Activated CD8-positive, alpha-beta memory T cell treated with anti-CD3 and anti-CD28 coated beads, Interleukin-2, amount 50 U/mL, for 4 hours (primary cell): ENCODE results near the gene LIMA1.

Experiments used
- DNase-seq: peaks from one replicate; pipeline ENCODE4 v3.0.0-alpha.2; 2020

The LIMA1 gene

GRCh38 chr12:50214018-50214417 is 69.3 kb downstream of the LIMA1 start:
- DNase-seq, result no peak

DNA sequence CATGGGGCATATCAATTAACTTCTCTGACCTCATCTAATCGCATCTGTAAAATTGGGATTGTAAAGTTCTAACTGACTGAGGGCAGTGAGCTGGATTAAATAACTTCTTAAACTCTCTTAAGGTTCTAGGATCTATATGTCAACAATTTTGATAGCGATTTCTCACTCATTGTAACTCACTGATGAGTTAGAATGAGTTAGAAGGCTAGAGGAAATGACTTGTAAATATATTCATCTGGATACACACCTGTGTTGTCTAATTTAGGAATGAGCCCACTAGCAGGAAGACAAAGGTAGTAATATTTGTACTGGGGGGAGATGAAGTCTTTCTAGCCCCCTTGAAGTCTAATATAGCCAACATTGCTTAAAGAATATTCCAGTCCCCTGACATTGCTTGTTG is 69.9 kb downstream of the LIMA1 start:
- DNase-seq, result no peak

DNA sequence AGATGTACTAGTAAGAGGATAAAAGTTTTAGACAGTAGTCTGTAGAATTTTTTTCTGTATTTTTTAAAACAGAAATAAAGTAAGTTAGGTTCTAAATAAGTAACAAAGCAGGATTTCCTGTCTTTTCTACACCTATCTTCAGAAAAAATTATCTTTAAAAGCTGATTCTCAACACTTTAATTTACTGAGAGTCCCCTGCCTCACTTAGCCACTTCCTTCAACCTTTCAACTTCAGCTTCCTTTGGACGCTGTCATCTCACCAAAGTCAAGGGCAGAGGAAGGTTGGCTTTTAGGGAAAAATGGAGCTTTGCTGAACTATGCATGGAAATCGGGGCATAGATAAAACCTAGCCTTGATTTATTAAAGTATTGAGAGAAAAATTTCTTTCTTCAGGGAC is 71.3 kb downstream of the LIMA1 start:
- DNase-seq, result no peak

DNA sequence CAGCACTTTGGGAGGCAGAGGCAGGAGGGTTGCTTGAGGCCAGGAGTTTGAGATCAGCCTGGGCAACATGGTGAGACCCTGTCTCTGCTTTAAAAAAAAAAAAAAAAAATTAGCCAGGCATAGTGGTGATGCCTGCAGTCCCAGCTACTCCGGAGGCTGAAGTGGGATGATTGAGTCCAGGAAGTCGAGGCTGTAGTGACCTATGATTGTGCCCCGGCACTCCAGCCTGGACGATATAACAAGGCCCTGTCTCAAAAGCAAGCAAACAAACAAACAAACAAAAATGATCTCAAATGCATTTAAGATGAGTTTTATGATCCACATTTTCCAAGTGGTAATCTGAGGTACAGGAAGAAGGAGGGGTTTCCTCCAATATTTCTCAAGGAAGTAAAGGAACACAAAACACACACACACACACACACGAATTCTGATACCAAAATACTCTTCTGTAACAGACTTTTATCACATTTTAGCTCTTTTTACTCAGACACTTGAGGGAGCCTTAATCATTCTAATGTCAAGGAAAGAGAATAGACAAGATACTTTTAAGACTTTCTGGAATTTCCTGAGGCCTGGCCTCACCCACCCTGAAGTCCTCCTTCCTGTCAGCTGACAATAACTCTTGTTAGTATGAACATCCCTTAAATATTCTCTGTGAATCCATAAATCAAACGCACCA is 71.8 kb downstream of the LIMA1 start:
- no peak for DNase-seq

- DNase-seq, result no peak
These were observed 75.9 kb downstream of the LIMA1 start for GRCh38 chr12:50207424-50207823.

GRCh38 chr12:50205648-50206047 is 77.7 kb downstream of the LIMA1 start:
- no peak for DNase-seq

DNA sequence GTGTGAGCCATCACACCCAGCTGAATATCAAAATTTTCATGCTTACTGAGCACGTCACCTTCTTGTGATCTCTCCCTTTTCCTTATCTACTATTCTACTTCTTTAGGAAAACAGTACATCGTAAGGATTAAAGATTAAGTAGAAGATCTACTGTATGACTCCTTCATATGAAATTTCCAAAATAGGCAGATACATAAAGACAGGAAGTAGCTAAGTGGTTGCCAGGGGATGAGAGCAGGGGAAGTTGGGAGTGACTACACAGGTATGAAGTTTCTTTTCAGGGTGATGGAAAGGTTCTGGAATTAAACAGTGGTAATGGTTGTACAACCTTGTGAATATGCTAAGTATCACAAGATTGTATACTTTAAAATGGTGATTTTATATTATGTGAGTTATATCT is 79.6 kb downstream of the LIMA1 start:
- DNase-seq, result no peak

DNA sequence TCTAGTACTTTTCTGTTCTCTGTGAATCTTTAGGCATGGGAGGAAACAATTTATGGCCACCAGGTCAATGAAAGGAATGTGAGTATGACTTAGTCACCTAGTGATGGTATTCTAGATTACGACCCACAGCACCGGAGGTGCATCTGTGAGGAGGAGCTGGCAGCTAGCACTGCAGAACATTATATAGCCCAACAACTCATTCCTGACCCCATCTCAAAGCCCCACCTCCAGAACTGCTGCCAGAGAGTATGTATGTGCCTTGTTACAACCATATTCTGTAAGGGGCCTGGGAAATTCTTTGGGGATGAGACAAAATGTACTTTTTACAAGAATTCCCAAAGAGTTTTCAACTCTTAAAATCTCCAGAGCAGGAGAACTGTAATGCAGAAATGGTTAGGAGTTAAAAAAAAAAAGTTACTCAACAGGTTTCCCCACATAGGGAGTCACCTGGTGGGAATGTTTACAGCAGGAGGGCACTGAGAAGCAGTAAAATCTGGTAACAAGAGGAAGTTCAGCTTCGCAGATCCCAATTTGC is 81.3 kb downstream of the LIMA1 start:
- DNase-seq, result no peak

DNA sequence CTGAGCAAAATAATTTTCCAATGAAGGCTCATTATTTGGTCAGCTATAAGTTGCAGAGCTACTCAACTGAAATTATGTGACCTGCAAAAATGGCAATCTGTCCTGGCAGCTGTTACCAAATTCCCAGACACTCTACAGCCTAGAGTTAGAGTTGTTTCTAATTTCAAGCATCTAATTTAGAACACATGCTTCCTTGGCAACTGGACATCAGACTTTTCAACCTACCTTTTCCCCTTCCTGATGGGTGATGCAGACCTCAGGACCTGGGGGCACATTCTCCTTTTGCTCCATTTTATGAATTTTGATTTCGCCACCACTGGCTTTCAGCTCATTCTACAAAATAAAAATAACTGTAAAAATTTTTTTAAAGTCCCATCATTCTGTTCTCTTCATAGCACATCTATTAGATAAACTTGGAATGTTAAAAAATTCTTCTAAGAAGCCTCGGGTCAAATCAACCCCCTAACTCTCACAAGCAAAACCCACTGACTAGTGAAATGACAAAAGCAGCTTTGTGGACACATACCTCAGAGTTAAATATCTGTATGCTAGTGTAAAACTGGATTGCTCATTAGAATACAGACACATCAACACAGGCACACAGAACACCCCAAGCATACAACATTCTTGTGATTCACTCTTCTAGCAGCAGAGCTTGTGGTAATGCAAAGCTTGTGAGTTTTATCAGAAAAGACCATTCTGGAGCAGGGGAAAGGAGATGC is 82.6 kb downstream of the LIMA1 start:
- no peak for DNase-seq

DNA sequence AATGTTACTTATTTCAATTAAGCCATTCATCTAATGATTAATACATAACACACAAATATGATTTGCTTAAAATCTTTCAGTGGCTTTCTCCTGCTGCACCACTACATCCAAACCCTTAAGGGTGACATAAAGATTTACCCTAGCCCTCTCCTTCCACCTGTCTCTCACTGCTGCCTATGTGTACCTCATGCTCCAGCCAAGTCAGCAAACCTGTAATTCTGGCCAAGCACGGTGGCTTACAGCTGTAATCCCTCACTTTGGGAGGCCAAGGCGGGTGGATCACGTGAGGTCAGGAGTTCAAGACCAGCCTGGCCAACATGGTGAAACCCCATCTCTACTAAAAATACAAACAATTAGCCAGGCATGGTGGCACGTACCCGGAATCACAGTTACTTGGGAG is 84.5 kb downstream of the LIMA1 start:
- no peak for DNase-seq

DNA sequence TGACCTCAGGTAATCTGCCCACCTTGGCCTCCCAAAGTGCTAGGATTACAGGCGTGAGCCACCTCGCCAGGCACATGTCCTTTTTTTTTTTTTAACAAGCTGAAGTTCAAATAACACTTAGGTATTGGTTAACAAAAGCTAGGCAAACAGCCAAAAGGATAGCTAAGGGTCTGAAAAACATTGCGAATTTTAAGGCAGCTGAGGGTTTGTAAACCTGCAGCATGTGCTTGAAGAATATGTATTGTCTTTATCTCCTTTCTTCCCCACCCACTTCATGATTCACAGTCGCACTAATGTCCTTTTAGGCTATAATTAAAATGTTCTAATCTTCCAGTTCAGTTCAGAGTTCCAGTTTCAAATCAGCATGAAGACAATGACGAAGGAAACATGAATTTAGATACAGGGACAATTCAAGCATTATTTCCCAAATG is 86.0 kb downstream of the LIMA1 start:
- DNase-seq, result no peak

DNA sequence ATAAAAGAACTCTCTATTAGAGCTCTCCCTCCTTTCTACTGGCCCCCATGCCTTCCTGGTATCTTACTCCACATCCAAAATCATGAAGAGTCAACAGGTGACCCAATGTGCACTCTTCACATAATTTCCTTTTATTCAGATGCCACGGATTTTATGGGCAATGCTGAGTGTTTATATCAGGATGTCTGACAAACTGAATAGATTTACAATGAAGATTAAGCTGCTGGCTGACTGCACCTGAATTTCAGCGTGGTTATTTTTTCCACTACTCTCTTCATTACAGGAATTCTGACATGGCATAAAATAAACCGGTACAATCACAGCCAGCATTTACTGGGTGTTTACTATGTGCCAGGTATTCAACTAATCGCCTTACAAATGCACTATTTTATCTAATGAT is 86.8 kb downstream of the LIMA1 start:
- no peak for DNase-seq

DNA sequence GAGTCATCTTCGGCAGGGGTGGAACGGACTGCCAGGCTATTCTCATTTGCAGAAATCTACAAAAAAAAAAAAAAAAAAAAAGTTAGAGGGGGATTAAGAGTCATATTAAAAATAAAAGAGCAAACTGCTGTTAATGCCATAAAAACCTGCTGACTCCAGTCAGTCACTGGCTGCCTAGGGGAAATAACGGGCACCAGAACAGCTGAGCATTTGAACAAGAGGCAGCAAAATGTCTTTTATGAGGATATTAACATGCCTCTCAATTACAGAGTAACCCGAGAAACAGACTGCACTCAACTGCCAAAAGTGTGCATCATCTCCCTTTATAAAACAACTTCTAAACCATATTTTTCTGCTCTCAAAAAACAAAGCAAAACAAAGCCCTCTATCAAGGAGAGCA is 87.5 kb downstream of the LIMA1 start:
- no peak for DNase-seq

DNA sequence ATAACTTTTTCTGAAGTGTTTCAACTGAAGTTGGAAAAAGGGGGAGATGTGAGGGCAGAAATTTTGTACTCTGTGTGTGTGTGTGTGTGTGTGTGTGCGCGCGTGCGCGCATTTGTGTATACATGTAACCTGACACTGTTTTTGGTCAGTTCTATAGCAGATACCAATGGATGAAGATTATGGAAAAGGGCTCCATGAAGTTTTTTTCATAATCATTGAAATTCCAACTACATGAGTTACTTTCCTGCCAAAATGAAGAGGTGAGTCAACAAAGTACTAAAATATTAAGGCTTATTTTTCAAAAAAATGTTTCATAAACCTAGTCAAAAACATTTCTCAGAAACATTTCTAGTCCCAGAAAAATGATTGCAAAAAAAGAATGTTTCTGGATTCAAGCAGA is 90.4 kb downstream of the LIMA1 start:
- DNase-seq, result no peak

DNA sequence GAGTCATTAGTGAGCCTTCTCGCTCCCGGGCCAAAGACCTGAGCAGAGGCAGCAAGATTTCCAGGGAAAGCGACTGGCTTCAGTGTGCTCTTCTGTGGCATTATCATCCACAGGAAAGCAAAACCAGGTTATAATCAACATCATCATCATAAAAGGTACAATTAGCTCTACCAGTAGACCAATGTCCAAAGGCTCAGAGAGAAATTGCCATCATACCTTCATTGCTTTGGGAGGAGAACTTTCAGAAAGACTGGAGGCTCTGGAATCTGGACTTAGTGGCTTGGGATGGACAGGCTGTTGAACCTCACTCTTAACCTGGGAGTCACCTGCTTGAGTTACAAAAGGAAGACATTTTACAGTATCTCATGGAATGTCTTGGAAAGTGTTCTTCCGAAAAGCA is 91.1 kb downstream of the LIMA1 start:
- no peak for DNase-seq

DNA sequence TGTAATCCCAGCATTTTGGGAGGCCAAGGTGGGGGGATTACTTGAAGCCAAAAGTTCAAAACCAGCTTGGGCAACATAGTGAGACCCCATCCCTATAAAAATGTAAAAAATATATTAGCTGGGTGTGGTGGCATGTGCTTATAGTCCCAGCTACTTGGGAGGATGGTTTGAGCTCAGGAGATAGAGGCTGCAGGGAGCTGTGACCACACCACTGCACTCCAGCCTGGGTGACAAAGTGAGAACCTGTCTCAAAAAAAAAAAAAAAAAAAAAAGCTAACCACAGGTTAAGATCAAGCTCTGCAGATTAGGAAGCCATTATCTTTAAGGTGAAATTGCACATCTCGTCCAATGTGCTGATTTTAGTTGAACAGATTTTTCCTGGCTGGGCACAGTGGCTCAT is 92.5 kb downstream of the LIMA1 start:
- no peak for DNase-seq

DNA sequence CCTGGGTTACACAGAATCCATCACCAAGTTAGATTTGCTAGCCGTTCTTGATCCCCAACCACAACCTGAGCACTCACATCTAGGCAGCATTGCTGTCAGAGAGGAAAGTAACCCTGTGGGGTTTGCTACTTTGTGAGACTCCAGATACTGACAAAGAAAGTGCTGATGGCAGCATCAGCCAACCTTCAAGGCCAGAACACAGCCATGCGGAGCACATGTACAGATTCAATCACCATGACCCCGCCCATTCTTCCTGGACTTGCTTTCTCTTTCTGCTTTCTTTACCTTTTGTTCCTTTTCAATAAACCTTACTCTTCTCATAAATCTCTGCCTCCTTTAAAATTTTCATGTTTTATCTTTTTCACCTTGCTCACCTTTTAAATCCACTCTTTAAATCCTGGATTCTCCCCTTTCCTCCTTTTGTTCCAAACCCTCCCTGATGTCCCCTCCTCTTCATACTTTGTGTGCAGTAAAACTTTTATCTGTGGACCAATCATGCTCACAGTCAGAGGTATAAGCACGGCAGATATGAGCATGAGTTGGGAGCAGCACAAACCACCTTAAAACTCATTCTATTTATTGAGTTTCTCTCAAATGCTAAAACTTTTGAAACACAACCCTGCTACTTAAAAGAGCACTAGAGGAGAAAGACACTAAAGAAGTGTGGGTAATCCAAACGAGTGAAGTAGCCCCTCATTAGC is 94.3 kb downstream of the LIMA1 start:
- DNase-seq, result no peak

DNA sequence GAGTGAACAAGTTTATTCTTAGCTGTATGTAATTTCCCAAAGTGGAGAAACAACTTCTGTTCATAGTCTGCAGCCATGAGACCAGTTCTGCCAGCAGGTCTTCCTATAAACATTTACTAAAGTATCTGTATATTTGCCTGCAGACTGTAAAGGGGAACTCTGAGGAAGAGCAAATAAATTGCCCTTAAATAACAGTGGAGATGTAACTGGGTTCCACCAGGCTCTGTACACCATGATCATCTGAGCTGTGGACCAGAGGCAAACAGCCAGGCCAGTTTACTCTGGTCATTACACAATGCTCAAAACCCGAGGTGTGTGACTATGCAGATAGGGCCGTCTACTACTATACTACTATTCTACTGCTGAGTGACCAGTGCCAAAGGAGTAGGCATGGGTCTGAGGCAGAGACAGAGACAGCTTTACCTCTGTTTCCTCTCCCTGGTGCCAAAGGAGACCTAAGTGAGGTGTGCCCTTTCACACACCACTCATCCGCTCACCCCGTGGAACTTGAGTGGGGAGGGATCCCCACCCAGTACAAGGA is 95.0 kb downstream of the LIMA1 start:
- DNase-seq, result no peak

GRCh38 chr12:50187084-50187900 is 96.0 kb downstream of the LIMA1 start:
- DNase-seq, result no peak

GRCh38 chr12:50186681-50187080 is 96.6 kb downstream of the LIMA1 start:
- no peak for DNase-seq

DNA sequence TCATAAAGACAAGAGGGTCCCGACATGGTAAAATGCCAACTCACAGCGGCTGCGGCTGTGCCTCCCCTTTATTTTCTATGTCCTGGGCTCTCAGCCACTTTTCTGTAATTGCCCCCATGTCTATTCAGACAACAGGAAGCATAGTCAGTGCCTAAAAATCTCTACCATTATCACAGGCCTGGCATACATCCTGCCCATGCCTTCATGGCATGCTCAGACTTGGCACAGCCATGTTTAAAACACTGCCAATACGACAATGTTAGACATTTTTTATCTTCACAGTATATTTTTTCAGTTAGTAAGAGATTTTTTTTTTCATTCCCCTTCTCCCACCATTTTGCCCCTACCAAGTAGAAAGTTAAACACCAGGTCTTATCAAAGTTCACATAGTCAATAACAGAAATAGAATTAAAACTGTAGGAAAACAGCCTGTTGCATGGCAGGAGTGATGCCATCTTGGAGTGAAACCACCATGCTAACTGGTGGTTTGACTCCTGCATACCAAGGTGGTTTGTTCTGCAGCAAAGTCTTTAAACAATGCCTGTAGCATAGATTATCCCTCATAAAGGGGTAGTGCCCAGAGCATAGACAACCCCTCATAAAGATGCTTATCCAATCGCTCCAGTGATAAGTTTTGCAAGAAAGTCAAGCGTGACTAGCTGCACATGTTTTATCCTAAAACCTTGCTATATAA is 97.2 kb downstream of the LIMA1 start:
- DNase-seq, result no peak

DNA sequence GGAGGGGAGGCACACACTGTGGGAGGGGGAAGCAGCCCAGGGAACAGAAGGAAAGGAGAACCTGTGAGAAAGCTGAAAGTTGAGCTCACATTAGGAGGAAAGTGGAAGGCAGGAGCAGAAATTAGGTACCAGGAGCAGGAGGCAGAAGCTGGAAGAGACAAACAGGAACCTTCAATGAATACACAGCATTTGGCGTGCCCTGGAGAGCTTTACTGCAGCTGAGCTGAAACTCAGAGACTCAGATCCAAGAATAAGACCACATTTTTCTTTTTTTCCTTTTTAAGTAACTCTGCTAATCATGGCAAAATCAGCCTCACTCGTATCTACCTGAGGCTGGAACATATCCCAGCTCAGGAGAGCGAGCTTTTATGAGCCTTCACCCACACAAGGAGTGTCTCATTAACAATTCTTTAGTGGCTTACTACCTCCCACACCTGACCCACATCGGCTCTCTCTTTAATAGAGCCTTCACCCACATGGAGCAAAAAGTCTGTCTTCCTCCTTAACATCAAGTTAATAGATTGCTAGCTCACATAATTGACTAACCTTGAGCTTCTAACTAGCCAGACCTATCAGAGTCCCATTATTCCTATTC is 97.9 kb downstream of the LIMA1 start:
- DNase-seq, result no peak
